Nephron progenitor cell (in vitro differentiated cells): ENCODE measurements around the gene DPH7.

ENCODE experiments used
- DNase-seq: peaks from one replicate; pipeline ENCODE4 v3.0.0; 2021
- H3K27ac Mint-ChIP-seq: 2 replicates; pipeline ENCODE4 v1.8.0; 2021; ENCODE audit warnings: mild to moderate bottlenecking, moderate library complexity, mixed read lengths
- H3K27me3 Mint-ChIP-seq: 2 replicates; pipeline ENCODE4 v1.8.0; 2021; ENCODE audit warnings: mild to moderate bottlenecking, low read depth, mixed read lengths; ENCODE audit not compliant: poor library complexity
- H3K36me3 Mint-ChIP-seq: 2 replicates; pipeline ENCODE4 v1.8.0; 2021; ENCODE audit warnings: low read depth, mixed read lengths
- H3K4me1 Mint-ChIP-seq: 2 replicates; pipeline ENCODE4 v1.8.0; 2021; ENCODE audit warnings: mixed read lengths
- H3K4me3 Mint-ChIP-seq: 2 replicates; pipeline ENCODE4 v1.8.0; 2021; ENCODE audit warnings: mild to moderate bottlenecking, moderate library complexity, mixed read lengths
- H3K9me3 Mint-ChIP-seq: 2 replicates; pipeline ENCODE4 v1.8.0; 2021; ENCODE audit warnings: mild to moderate bottlenecking, moderate library complexity, mixed read lengths
- CTCF ChIP-seq: fragments of 200-600 bp; sonication (generic); IDR thresholded peaks from 2 replicates; pipeline ENCODE4 v1.5.0; 2021; ENCODE audit warnings: antibody characterized with exemption

Gene DPH7

GRCh38 chr9:137606734-137607138 lies 28.0 kb upstream of the DPH7 start:
- H3K9me3 Mint-ChIP-seq, result no peaks in the 10 kb centered on the region
- peaks cover 43% of the 10 kb centered on the region for H3K27me3 Mint-ChIP-seq
- H3K36me3 Mint-ChIP-seq, result no peaks in the 10 kb centered on the region
- peak; percentile 28 for DNase-seq
- H3K27ac Mint-ChIP-seq, result no peak overlapping the region
- TF ChIP-seq CTCF, result no peak
- H3K4me1 Mint-ChIP-seq, result peaks cover 44% of the 10 kb centered on the region
- H3K4me3 Mint-ChIP-seq, result peak overlapping the region; percentile 78

GRCh38 chr9:137606005-137606621 lies 27.4 kb upstream of the DPH7 start:
- H3K4me1 Mint-ChIP-seq, result peaks cover 44% of the 10 kb centered on the region
- peak; percentile 57 for DNase-seq
- TF ChIP-seq CTCF, result no peak
- H3K27me3 Mint-ChIP-seq, result peaks cover 46% of the 10 kb centered on the region
- H3K4me3 Mint-ChIP-seq, result peak overlapping the region; percentile 78
- H3K36me3 Mint-ChIP-seq, result no peaks in the 10 kb centered on the region
- no peak overlapping the region for H3K27ac Mint-ChIP-seq
- H3K9me3 Mint-ChIP-seq, result no peaks in the 10 kb centered on the region

- Mint-ChIP-seq H3K27ac (no peak within 1 kb of the TSS), H3K27me3 (peaks cover 46% of the 10 kb centered on the region), H3K4me1 (peaks cover 44% of the 10 kb centered on the region), H3K9me3 (no peaks in the 10 kb centered on the region), H3K36me3 (no peaks in the 10 kb centered on the region), H3K4me3 (peak within 1 kb of the TSS; percentile 78)
- DNase-seq, result peak; percentile 92
- no peak for TF ChIP-seq CTCF
Observed at GRCh38 chr9:137605121-137606004, 26.6 kb upstream of the DPH7 start, which contains the start of gene ARRDC1. ARRDC1 (plus strand) TSS chr9:137605686; CDS start chr9:137605718, 32 bp downstream.

- no peak for DNase-seq
- no peaks in the 10 kb centered on the region for H3K9me3 Mint-ChIP-seq
- H3K27me3 Mint-ChIP-seq, result peaks cover 46% of the 10 kb centered on the region
- peaks cover 42% of the 10 kb centered on the region for H3K4me1 Mint-ChIP-seq
- TF ChIP-seq CTCF, result no peak
- H3K27ac Mint-ChIP-seq, result no peak overlapping the region
- H3K4me3 Mint-ChIP-seq, result peak overlapping the region; percentile 48
- no peaks in the 10 kb centered on the region for H3K36me3 Mint-ChIP-seq
Observed at GRCh38 chr9:137604345-137605086, 25.8 kb upstream of the DPH7 start.

GRCh38 chr9:137603879-137604278 lies 25.2 kb upstream of the DPH7 start:
- Mint-ChIP-seq H3K36me3 (no peaks in the 10 kb centered on the region), H3K27me3 (peaks cover 42% of the 10 kb centered on the region), H3K4me3 (peak overlapping the region; percentile 45), H3K27ac (no peak overlapping the region), H3K4me1 (peaks cover 36% of the 10 kb centered on the region), H3K9me3 (no peaks in the 10 kb centered on the region)
- no peak for TF ChIP-seq CTCF
- DNase-seq, result no peak
